Measurements from ENCODE around the gene HLA-G. TPM values are rescaled to one million over a fixed set of nuclear protein-coding genes. Genes with fewer than 3 reads are reported as not detected.

The HLA-G gene
- total RNA-seq, 2 donors from 2014 or later = 0.78 TPM; not detected in 1

DNA sequence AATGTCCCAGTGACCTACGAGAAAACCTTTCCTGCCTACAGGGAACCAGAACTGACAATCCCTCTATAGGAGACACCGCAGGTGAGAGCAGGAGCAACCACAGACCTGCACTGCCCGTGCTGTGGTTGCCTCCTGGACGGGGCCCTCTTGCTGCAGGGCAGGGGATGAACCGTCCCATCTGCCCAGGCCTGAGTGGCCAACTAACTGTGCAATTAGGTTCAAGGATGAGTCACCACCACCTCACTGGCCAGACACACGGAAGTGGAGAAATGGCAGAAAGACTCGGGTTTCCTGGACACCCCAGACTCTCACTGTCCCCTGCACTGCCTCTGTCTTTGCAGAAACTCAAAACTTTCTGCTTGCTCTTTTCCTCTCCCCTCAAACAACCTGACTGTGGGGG is 13.8 kb upstream of the HLA-G start:
- WGBS, 2 donors = 82% methylated on average over 7 of the region's 7 CpGs
- H3K36me3 ChIP-seq (replicated peaks in 1 of 2; ENCODE audit: insufficient read depth in 1 of 2, low read depth in 2 of 2) = no peaks in the 10 kb centered on the region
- DNase-seq (no peak), ATAC-seq (no peak)
- peaks cover 7% of the 10 kb centered on the region for H3K4me1 ChIP-seq
- TF ChIP-seq POLR2A (IDR thresholded peaks at IDR 0.05) = no peak
- TF ChIP-seq, protein P1, sequence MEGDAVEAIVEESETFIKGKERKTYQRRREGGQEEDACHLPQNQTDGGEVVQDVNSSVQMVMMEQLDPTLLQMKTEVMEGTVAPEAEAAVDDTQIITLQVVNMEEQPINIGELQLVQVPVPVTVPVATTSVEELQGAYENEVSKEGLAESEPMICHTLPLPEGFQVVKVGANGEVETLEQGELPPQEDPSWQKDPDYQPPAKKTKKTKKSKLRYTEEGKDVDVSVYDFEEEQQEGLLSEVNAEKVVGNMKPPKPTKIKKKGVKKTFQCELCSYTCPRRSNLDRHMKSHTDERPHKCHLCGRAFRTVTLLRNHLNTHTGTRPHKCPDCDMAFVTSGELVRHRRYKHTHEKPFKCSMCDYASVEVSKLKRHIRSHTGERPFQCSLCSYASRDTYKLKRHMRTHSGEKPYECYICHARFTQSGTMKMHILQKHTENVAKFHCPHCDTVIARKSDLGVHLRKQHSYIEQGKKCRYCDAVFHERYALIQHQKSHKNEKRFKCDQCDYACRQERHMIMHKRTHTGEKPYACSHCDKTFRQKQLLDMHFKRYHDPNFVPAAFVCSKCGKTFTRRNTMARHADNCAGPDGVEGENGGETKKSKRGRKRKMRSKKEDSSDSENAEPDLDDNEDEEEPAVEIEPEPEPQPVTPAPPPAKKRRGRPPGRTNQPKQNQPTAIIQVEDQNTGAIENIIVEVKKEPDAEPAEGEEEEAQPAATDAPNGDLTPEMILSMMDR (IDR thresholded peaks at IDR 0.05) = no peak
- no peaks in the 10 kb centered on the region for H3K27me3 ChIP-seq
- no peak overlapping the region for H3K4me3 ChIP-seq
- H3K27ac ChIP-seq = no peak overlapping the region
- H3K9me3 ChIP-seq = no peaks in the 10 kb centered on the region
- intact Hi-C loops (cut with DNase I) = no loop called here

DNA sequence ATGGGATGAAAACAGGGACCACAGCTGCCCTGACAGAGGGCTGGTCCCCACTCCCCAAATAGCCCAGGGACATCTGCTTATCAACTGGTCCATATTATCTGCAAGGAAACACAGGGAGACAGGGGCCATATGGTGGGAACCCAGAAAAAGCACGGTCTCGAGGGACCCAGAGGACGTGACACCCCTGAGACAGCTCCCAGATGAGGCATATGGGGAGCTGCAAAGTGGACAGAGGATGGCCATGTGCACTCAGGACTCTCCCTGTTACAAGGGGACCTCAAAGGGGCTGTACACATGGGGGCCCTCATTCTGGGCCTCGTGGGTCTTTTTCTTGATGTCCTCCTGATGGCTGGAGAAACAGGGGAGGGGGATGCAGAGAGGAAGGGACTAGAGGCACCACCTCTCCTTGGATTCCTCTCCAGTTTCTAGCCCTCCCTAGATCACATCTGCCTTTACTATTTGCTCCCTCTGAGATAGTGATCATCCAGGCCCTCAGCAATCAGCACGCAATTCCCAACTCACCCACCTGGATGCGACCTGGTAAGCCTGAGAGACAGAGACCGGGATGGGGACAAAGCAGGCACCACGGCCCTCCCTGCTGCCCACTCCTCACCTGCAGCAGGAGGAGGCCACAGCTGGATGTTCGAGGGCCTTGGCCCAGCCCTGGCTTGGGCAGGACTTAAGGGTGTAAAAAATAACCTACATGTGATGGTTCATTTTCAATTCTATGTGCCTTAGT is 13.1 kb upstream of the HLA-G start:
- no peaks in the 10 kb centered on the region for H3K36me3 ChIP-seq (replicated peaks in 1 of 2; ENCODE audit: insufficient read depth in 1 of 2, low read depth in 2 of 2)
- no peaks in the 10 kb centered on the region for H3K9me3 ChIP-seq
- no peak for DNase-seq
- intact Hi-C loops (cut with DNase I) = no loop called here
- WGBS, 2 donors = 74 to 84% methylated on average over 9 of the region's 9 CpGs
- no peak overlapping the region for H3K4me3 ChIP-seq
- H3K27me3 ChIP-seq = no peaks in the 10 kb centered on the region
- no peak for TF ChIP-seq POLR2A (IDR thresholded peaks at IDR 0.05)
- TF ChIP-seq, protein P1 (IDR thresholded peaks at IDR 0.05) = no peak
- H3K27ac ChIP-seq = no peak overlapping the region
- ATAC-seq = no peak
- H3K4me1 ChIP-seq = peaks cover 7% of the 10 kb centered on the region

DNA sequence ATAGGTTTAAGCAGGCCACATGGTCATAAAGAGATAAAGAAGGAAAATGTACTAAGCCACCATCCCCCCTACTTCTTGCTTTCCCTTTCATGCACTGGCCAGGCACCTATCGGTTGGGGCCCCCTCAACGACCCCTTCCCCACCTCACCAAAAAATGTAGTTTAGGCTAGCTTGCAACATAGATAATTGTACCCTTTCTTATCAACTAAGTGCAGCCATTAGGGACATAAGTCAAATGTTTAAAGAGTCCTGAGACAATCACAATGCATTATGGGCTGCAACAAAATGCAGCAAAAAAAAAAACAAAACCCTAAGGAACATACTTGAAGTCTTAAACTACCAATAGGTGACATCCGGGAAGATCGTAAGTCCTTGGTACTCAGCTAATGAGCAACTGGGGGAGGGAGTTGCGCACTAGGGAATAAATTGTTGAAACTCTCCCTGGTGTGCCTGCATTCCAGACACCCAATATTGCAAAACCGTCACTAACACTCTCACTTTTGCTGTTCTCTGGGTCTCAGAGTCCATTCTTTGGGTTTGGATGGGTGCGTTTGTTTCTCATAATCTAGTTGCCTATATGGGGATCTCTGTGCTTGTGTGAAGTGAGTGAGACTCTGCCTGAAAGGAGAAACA is 12.4 kb upstream of the HLA-G start:
- intact Hi-C loops (cut with DNase I) = no loop called here
- ATAC-seq (no peak), DNase-seq (no peak)
- H3K4me3 ChIP-seq = no peak overlapping the region
- TF ChIP-seq, protein P1 (IDR thresholded peaks at IDR 0.05) = no peak
- no peak overlapping the region for H3K27ac ChIP-seq
- no peaks in the 10 kb centered on the region for H3K27me3 ChIP-seq
- H3K4me1 ChIP-seq = peaks cover 2% of the 10 kb centered on the region
- 62 to 74% methylated on average over 7 of the region's 7 CpGs for WGBS, 2 donors
- no peaks in the 10 kb centered on the region for H3K36me3 ChIP-seq (replicated peaks in 1 of 2; ENCODE audit: insufficient read depth in 1 of 2, low read depth in 2 of 2)
- H3K9me3 ChIP-seq = no peaks in the 10 kb centered on the region

DNA sequence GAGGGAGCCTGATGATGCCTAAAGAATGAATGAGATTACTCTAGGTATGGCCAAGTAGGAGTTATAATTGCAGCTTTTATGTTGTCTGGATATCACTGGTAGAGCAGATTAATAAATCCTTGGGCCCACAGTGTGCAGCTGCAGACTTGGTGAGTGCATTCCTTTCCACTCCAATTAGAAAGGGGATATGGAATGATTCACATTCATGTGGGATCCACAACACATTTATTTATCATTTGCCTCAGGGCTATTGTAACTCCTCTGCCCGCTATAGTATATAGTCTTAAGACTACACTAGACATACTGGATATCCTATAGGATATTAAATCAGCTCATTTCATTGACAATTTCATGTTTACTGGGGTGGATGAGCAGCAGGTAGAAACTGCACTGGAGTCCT is 11.6 kb upstream of the HLA-G start:
- DNase-seq (no peak), ATAC-seq (no peak)
- intact Hi-C loops (cut with DNase I) = no loop called here
- TF ChIP-seq, protein P1 (IDR thresholded peaks at IDR 0.05) = no peak
- no peak for TF ChIP-seq POLR2A (IDR thresholded peaks at IDR 0.05)
- Histone ChIP-seq H3K4me1 (no peaks in the 10 kb centered on the region), H3K36me3 (replicated peaks in 1 of 2; ENCODE audit: insufficient read depth in 1 of 2, low read depth in 2 of 2) (no peaks in the 10 kb centered on the region), H3K27ac (no peak overlapping the region), H3K27me3 (no peaks in the 10 kb centered on the region), H3K9me3 (no peaks in the 10 kb centered on the region), H3K4me3 (no peak overlapping the region)
- 43 to 86% methylated on average over 1 of the region's 1 CpG for whole genome bisulfite sequencing, 2 donors

DNA sequence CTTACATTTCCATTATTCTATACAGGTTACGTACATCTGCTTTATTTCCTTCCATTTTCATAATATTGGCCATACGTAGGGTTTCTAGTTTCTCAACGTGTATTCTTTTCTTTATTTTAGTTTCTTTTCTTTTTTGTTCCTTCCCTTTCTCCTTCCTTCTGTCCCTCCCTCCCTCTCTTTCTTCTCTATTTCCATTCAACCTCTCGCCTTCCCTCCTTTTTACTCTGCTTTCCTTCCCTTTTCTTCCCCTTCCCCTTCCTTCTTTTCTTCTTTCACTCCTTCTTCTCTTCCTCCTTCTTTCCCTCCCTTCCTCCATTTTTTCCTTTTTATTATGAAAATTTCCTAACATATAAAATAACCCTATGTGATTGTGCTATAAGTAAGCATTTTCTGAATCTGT is 8.7 kb upstream of the HLA-G start:
- DNase-seq = no peak
- Histone ChIP-seq H3K4me1 (no peaks in the 10 kb centered on the region), H3K27me3 (no peaks in the 10 kb centered on the region), H3K4me3 (no peak overlapping the region), H3K36me3 (replicated peaks in 1 of 2; ENCODE audit: insufficient read depth in 1 of 2, low read depth in 2 of 2) (no peaks in the 10 kb centered on the region), H3K27ac (no peak overlapping the region), H3K9me3 (no peaks in the 10 kb centered on the region)
- no peak for ATAC-seq
- intact Hi-C loops (cut with DNase I) = no loop called here
- TF ChIP-seq POLR2A (IDR thresholded peaks at IDR 0.05) = no peak
- WGBS, 2 donors = 63 to 93% methylated on average over 4 of the region's 4 CpGs
